OCI-LY7 (cell line): ENCODE measurements around the gene FKBP9.

Source experiments
- EZH2phosphoT487 ChIP-seq: fragments of 200-600 bp; sonication (generic); IDR thresholded peaks from 2 replicates; pipeline ENCODE4 v1.6.1; 2018; ENCODE audit warnings: low read depth, borderline replicate concordance, mild to moderate bottlenecking, mixed run types, antibody characterized with exemption, low read length, moderate library complexity, mixed read lengths
- TF ChIP-seq, protein P1 (sequence below): fragments of 200-600 bp; sonication (generic); conservative IDR thresholded peaks from 2 replicates; pipeline ENCODE4 v1.5.1; 2014; ENCODE audit warnings: mild to moderate bottlenecking, antibody characterized with exemption, low read length, moderate library complexity, mixed read lengths

DNA sequence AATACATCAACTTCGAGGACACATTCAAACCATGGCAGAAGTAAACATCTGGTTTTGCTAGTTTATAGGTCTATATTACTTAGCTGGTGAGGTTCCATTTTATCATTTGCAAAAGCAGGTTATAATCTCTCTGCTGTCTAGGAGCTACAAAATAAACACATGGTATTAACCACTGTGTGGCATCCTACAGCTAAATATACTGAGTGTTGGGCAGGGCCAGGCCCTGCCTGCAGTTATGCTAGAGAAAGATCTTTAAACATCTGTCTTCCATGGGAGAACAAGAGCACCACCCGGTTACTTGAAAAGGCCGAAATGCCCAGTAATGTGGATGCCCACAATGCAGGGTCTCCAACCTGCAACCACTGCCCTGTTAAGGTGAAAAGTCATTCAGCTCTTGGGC lies 20.6 kb upstream of the FKBP9 start:
- TF ChIP-seq, protein P1, sequence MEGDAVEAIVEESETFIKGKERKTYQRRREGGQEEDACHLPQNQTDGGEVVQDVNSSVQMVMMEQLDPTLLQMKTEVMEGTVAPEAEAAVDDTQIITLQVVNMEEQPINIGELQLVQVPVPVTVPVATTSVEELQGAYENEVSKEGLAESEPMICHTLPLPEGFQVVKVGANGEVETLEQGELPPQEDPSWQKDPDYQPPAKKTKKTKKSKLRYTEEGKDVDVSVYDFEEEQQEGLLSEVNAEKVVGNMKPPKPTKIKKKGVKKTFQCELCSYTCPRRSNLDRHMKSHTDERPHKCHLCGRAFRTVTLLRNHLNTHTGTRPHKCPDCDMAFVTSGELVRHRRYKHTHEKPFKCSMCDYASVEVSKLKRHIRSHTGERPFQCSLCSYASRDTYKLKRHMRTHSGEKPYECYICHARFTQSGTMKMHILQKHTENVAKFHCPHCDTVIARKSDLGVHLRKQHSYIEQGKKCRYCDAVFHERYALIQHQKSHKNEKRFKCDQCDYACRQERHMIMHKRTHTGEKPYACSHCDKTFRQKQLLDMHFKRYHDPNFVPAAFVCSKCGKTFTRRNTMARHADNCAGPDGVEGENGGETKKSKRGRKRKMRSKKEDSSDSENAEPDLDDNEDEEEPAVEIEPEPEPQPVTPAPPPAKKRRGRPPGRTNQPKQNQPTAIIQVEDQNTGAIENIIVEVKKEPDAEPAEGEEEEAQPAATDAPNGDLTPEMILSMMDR = no peak
- no peak for TF ChIP-seq EZH2phosphoT487
